HG03460 (cell line): ENCODE data around the gene MIGA2.
"Not testable (repeated sequence)": the region's sequence is repeated elsewhere in the genome, so short reads cannot be mapped to it uniquely, and the experiment has no call there.

Experiments
- ATAC-seq: cut with Tn5 transposase; IDR thresholded peaks from one replicate; pipeline ENCODE4 v1.9.1; 2021; ENCODE audit not compliant: unreplicated experiment

The MIGA2 gene, protein sequence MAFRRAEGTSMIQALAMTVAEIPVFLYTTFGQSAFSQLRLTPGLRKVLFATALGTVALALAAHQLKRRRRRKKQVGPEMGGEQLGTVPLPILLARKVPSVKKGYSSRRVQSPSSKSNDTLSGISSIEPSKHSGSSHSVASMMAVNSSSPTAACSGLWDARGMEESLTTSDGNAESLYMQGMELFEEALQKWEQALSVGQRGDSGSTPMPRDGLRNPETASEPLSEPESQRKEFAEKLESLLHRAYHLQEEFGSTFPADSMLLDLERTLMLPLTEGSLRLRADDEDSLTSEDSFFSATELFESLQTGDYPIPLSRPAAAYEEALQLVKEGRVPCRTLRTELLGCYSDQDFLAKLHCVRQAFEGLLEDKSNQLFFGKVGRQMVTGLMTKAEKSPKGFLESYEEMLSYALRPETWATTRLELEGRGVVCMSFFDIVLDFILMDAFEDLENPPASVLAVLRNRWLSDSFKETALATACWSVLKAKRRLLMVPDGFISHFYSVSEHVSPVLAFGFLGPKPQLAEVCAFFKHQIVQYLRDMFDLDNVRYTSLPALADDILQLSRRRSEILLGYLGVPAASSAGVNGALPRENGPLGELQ

DNA sequence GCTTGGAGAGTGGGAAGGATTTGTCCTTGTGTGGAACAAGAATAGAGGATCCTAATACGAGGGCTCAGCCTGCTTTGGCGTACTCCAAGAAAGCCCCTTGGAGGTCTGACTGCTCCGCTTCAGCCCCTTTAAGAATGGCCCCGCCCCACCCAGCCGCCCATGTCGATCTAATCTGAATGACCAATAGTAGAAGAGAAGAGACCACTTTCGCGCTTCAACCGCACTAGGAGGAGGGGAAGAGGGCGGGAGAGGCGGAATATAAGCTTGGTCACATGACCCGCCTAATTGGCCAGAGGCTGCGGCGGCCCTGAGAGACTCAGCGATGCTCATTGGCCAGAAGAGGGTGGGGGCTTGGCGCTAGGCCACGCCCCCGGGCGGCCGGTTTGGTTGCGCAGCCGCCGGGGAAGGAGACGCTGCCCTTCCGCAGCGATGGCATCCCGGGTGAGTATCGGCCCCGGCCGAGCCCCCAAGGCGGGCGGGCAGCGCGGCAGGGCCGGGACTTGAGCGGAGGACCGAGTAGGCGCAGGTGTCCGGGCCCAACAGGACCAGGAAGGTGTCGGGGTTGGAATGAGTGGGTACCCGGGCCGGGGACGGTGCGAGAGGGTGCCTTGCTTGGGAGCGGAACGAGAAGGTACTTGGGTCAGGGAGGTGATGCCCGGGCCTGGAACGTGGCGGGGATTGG is at the start of gene MIGA2:
TSS of gene MIGA2 (plus strand) at position 386 of the 682 bp plus-strand sequence. CDS start 3,969 bp downstream, outside the sequence.
- ATAC-seq = peak; percentile 95

- ATAC-seq = no peak
Observed at GRCh38 chr9:128986671-128987070, 49.8 kb upstream of the MIGA2 start.

DNA sequence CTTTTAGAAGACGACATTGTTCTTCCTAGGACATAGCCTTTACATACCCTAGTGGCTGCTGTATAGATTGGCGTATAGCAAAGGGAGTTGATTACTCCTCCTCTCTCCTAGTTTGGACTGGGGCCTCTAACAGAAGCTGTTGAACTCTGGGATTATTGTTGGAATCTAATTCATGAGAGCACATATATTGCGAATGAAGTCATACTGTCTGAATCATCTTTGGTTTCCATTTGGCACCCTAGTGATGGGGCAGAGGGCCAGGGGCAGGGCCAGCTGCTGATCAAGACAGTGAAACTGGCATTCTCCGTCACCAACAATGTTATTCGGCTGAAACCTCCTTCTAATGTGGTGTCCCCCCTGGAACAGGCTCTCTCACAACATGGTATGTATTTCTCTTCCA is 48.6 kb upstream of the MIGA2 start:
- ATAC-seq = no peak

GRCh38 chr9:128992995-128993394 is 43.4 kb upstream of the MIGA2 start:
- ATAC-seq = no peak

- no peak for ATAC-seq
Observed at GRCh38 chr9:128995791-128996190, 40.6 kb upstream of the MIGA2 start.

GRCh38 chr9:128998462-128998861 is 38.0 kb upstream of the MIGA2 start:
- no peak for ATAC-seq

DNA sequence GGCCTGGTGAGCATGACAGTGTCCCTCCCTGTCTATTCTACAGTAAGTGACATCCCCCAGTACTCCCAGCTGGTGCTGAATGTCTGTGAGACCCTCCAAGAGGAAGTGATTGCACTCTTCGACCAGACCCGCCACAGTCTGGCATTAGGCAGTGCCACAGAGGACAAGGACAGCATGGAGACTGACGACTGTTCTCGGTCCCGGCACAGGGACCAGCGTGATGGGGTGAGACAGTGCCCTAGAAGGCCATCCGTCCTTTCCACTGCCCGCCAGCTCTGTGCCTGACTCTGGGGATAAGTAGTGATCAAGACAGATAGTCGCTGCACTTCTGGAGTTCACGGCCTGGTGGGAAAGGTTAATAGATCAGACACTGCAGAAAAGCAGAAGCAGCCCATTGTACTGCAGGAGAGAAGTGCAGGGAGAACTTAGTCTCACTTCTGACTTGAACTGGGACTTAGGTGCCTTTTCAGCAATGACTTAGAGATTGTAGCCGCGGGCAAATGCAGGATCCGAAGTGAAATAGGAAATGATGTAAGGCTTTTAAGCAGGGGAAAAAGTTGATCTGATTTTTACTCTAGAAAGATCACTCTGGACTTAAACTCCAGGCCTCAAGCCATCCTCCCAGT is 36.7 kb upstream of the MIGA2 start:
- no peak for ATAC-seq

DNA sequence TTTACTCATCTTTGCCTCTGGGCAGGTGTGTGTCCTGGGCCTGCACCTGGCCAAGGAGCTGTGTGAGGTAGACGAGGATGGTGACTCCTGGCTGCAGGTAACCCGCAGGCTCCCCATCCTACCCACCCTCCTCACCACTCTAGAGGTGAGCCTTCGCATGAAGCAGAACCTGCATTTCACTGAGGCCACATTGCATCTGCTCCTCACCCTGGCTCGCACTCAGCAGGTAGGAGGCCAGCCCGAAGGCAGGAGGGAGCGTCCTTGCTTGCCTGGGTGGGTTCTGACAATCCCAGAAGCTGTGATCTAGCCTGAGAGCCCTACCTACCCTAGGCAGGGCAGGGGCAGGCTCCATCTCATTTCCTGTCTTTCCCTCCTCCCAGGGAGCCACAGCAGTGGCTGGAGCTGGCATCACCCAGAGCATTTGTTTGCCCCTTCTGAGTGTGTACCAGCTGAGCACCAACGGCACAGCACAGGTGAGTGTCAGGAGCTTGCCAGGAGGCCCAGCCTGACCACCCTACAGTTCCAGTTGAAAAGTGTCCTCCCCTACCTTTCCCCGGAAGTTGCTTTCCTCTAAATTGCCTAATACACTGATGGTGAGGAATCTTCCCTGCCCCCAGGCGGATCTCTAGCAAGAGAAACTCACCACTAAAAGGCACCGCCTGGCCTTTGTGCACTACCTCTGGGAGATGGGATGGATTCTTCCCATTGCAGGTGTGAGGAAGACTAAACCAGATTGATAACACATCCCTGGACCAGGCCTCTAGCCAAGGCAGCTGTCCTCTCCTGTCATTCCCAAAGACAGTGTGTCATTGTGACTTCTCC is 34.7 kb upstream of the MIGA2 start:
- ATAC-seq = no peak

GRCh38 chr9:129002992-129003391 is 33.4 kb upstream of the MIGA2 start:
- no peak for ATAC-seq

- ATAC-seq = not testable (repeated sequence)
Observed at GRCh38 chr9:129004173-129004572, 32.3 kb upstream of the MIGA2 start.

DNA sequence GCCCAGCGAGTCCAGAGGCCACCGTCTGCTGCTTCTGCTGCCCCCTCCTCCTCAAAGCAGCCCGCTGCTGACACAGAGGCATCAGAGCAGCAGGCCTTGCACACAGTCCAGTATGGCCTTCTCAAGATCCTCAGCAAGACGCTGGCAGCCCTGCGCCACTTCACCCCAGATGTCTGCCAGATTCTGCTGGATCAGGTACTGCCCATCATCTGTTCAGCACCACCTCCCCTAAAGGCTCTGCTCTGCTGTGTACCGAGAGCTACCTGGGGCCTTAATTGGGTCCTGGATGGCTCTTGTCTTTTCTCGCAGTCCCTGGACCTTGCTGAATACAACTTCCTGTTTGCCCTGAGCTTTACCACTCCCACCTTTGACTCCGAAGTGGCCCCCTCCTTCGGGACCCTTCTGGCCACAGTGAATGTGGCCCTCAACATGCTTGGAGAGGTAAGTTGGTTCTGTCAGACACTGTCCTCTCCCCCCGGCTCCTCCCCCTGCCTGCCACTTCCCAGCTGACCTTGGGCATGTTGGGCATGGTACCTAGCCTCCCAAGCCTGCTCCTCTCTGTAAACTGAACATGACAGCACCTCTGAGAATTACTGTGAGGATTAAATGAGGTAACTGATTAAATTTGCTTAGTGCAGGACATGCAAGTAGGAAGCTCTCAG is 31.0 kb upstream of the MIGA2 start:
- no peak for ATAC-seq

GRCh38 chr9:129006328-129007034 is 29.9 kb upstream of the MIGA2 start:
- ATAC-seq = no peak

GRCh38 chr9:129007035-129007765 is 29.2 kb upstream of the MIGA2 start:
- ATAC-seq = no peak

DNA sequence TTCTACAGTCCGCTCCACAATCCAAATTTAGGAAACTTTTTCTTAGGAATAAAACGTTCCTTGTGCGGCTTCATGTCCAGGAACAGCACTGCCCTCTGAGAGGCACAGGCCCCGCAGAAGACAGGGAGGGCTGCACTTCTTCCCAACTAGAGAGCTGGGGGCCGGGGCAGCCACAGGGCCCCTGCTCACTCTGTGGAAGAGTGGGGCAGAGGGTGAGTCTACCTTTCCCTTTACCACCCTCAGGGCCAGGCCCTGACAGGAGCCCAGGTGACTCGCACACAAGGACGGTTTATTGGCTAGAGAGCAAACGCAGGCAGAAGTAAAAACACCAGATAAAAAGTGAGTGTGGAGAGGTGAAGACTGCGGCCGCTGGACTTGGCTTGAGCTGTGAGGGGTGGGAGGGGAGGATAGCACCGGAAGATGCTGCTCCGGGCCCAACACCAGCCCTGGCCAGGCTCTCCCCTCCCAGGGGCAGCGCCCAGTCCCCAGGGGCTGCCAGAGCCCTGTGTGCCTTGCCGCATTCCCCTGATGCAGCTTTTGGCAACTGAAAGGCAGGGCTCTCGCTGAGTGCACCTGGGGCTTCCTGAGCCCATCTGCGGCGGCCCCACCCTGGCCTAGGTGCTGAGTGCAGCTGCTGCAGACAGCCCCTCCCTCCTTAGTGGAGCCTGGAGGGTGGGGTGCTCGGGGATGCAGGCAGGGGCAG is 28.5 kb upstream of the MIGA2 start:
- no peak for ATAC-seq

DNA sequence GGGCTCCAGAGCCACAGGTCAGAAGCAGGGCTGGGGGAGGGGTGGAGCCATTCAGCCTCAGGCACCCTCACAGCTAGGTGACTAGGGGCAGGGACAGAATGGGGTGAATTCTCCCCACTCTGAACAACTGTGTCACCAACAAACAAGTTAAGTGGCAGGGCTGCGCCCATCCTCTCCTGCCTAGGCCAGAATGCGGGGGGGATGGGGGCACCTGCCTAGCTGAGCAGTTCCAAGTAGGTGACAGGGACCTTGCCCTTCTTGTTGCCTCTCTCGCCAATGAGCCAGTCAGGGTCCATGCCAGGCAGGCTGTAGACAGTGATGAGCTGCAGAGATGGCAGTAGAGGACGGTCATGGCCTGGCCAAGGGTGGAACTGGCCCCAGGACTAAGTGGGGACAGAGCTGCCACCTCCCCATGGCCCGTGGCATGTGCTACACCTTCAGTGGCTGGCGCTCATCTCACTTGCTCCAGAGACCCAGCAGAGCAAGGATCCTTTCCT is 27.9 kb upstream of the MIGA2 start:
- no peak for ATAC-seq

DNA sequence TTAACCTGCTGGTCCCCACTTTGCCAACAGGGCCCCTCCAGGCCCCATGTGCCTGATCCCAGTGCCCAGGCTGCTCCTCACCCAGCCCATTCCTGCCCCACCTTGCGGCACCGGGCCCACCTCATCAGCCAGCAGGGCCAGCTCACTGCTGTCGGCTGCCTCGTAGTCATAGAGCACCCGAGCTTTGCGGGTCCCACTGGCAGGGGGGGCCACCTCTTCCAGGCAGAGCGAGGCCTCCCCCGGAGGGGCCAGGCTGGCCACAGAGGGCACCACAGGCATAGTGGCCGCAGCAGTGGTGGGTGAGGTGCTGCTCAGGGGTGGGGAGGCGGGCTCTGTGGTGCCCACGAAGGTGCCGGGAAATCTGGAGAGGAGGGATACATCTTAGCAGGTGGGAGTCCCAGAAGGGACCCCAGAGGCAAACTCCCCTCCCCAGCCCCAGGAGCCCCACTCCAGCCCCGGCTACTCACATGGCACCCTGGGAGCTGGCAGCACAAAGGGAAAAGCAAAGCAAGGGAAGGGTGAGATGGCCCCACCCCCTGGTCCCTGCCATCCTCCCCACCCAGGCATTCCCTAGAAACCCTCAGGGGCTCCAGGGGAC is 27.3 kb upstream of the MIGA2 start:
- no peak for ATAC-seq

DNA sequence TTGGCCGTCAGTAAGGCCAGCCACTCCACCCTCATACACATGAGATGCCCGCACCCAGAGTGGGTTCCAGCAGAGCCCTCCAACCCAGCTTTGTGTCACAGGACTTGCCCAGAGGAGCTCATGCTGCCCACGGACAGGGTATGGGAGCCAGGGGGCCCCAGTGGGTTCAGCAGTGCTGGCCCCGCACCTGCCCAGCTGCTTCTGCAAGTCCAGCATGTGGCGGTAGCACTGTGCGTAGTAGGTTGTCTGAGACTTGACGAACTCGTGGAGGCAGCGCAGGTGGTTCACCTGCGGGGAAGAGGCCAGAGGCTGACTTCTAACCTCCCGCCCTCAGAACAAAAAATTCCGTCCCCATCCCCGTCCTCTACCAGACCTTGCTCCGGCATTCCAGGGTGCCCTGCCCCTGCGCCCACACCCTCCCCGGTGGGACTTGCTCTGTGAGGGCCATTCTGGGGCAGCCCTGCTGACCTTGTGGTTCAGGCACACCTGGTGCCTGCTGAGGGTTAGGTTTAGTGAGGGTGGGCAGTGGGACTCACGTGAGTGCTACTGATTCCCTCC is 26.8 kb upstream of the MIGA2 start:
- ATAC-seq = no peak
